Esophagus mucosa (tissue), 1 donor: Measurements from ENCODE around the gene MEPE. TPM values are rescaled to one million over a fixed set of nuclear protein-coding genes. Genes with fewer than 3 reads are reported as not detected.

ENCODE experiments used
- ATAC-seq: fragments of 200-7000 bp; cut with Tn5 transposase; one replicate; pipeline ENCODE4 v1.9.1; 2020
- total RNA-seq: library from RNA; stranded (reverse); gene quantifications from one replicate; pipeline ENCODE4 v1.2.4, GENCODE V29; 2023
- donor health status: DM: yes; HTN: yes; CAD: no.

The MEPE gene
- total RNA-seq, 1 donor from 2014 or later, result not detected

DNA sequence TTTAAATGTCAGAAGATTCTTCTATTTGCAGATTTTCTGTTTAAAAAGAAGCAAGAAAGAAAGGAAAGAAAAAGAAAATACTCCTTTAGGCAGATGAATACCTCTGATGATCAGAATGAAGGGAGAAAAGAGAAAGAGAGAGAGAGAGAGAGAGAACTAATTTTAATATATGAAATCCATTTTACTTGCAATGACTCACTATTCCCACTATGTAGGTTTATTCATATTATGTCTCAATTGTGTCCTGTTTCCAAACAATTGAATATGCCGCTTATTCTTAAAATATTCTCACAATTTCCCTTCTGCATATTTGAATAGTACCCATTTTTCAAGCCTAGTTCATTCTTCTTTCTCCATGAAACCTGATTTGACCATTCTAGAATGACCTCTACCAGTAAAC, 11.7 kb downstream of the MEPE start:
- no peak for ATAC-seq

DNA sequence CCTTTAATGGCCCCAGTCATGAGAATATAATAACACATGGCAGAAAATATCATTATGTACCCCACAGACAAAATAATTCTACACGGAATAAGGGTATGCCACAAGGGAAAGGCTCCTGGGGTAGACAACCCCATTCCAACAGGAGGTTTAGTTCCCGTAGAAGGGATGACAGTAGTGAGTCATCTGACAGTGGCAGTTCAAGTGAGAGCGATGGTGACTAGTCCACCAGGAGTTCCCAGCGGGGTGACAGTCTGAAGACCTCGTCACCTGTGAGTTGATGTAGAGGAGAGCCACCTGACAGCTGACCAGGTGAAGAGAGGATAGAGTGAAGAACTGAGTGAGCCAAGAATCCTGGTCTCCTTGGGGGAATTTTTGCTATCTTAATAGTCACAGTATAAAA, 13.5 kb downstream of the MEPE start:
- no peak for ATAC-seq

DNA sequence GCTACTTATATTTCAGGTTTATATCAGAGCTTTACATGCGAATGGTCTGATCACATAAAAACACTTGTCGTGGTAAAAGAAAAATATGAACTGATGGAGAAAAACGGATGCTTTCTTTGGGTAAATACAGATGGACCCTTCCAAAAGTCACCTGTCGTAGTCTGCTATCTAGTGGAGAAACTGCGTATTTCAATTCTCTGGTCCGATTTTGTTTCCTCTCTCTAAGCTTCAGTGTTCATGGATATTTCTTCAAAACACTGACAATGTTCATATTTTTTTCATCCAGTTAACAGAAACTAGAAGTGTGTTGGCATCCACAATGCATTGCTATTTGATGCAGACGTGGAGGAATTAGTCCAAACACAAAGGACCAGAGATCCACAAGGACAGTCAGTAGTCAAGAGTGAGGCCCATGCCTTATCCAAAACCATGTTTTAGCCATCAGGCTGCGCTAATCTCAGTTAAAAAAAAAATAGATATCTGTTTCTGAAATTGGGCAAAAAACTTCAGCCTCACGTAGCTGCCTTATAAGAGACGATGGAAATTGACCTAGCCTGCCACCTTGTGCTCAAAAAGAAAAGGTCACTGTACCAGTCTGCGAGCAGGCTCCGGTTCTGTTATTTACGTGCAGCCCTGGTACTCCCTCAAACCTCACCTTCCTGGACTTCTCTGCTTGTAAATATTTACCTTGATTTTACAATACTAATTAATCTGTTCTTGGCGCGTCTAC, 16.0 kb downstream of the MEPE start:
- ATAC-seq, result peak; percentile 79

DNA sequence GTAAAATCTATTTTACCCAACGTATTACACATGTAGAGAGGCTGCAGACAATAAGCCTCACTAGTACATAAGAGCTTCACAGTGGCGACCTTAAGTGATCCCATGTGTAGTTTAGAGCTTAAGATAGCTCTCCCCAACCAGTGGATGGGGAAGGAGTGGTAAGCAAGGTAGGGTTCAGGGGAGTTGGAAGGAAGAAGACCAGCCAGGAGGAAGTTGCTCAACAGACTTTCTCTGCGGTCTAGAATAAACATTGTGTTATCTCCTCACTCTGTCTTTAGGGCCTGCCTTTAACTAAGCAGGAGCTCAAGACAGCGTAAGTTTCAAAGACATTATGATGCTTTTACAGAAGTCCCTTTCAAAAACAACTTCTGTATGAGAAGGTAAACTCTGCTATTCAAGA, 16.8 kb downstream of the MEPE start:
- ATAC-seq, result no peak

DNA sequence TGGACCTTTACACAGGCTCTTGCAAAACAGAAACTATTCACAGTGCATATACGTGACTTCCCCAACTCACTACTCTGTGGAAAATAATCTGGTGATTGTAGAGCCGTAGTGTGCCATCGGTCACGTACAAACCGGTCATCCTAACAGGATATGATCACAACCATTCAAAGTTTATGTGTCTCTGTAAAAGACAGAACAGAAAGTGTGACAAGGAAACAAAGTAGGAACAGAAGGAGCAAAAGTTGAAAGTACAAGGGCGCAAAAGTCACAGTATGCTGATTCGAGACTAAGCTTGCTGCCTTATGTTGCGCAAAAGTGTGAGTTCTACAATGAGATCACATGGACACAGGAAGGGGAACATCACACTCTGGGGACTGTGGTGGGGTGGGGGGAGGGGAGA, 18.6 kb downstream of the MEPE start:
- ATAC-seq, result no peak

DNA sequence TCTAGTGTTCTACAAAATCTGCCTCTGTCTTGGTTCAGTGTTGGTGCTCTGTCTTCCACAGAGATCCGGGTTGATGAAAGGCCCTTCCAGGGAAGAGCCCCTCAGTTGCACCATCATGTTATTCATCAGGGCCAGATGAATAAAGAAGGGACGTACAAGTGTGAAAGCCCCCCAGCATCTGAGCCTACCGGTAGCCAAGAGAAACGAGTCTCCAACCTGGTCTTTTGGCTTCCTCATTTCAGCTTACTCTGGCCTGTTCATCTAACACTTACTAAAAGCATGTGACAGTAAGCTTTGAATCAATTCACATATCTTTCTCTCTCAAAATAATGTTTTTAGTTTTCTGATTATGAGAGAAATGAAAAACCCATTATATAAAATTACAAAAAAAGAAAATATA, 19.2 kb downstream of the MEPE start:
- no peak for ATAC-seq

GRCh38 chr4:87853108-87853507, 20.3 kb downstream of the MEPE start:
- no peak for ATAC-seq

- ATAC-seq, result no peak
These were observed 21.1 kb downstream of the MEPE start for GRCh38 chr4:87853891-87854290.

- no peak for ATAC-seq
These were observed 22.8 kb downstream of the MEPE start for GRCh38 chr4:87855559-87855958.

GRCh38 chr4:87856816-87857215, 24.0 kb downstream of the MEPE start:
- no peak for ATAC-seq

GRCh38 chr4:87857789-87858188, 25.0 kb downstream of the MEPE start:
- no peak for ATAC-seq

DNA sequence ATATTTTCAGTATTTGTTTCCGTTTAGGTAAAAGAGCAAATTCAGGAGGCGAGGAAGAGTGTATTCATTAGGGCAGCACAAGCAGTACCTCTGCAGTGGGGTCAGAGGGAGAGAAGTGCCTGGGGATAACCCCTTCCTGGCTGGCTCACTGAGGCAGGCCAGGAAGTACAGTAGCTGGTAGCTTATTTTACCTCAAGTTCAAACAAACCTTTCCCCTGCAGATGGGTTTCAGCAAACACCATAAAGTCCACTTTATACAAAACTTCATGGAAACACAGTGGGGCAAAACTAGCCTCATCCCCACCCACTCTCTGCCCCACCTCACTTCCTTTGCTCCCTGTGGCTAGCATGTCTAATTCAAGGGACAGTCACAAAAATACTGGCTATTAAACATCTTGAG, 29.5 kb downstream of the MEPE start:
- no peak for ATAC-seq

DNA sequence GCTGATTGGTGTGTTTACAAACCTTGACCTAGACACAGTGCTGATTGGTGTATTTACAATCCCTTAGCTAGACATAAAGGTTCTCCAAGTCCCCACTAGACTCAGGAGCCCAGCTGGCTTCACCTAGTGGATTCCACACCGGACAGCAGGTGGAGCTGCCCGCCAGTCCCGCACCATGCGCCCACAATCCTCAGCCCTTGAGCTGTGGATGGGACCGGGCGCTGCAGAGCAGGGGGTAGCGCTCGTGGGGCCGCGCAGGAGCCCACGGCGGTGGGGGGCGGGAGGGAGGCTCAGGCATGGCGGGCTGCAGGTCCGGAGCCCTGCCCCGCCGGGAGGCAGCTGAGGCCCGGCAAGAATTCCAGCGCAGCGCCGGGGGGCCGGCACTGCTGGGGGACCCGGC, 30.7 kb downstream of the MEPE start:
- no peak for ATAC-seq

- ATAC-seq, result no peak
These were observed 31.6 kb downstream of the MEPE start for GRCh38 chr4:87864321-87864720.

DNA sequence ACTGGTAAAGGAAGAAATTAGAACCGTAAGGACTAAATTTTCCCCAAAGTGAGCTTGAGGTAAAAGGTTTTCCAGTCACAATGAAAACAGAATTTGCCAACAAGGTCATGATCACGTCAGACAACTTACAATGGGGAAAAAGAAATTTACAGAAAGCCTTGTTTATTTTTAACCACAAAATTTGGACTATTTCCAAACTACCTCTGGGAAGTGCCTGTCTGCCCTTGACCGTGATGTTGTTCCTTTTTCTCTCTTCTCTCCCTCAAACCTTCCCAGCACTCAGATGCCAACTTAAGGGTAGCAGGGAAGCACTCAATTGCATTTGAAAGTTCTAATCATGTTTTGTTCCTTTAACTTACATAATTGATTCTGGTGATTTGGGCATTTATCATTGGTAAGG, 32.5 kb downstream of the MEPE start:
- ATAC-seq, result no peak

GRCh38 chr4:87865960-87866598, 33.3 kb downstream of the MEPE start:
- ATAC-seq, result no peak

GRCh38 chr4:87868522-87868921, 35.8 kb downstream of the MEPE start:
- no peak for ATAC-seq

DNA sequence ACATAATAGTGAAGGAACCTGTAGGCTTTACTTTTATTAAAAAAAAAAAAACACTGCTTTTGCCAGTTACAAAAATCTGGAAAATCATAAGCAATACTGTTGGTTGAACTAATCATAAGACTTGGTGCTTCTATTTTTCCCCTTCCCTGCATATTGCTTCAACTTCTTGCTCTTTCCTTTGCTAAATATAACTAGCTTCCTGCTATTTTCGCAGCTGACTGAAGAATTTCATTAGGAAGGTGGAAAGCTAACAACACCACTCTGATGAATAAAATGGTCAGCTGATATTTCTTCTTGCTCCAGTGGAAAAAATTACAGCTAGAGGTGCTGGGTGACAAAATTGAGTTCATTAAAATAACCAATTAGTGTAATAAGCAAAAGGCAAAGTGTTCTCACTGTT, 39.3 kb downstream of the MEPE start:
- no peak for ATAC-seq

DNA sequence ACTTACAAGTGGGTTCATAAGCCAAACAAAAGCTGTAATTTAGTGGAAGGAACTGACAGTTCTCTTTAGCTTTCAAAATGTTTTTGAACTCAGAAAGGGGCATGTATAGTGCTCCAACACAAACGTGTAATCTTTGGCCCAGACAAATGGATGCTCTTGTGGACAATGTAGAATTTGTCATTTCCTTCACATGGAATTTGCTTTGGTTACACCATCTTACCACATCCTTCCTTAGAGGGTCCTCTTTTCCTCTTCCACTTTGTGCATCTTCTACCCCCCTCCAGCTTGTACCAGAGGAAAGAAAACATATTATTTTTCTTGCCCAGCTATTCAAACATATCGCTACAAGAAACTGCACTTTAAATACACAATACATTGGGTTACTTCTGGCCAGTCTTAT, 42.4 kb downstream of the MEPE start:
- no peak for ATAC-seq

GRCh38 chr4:87880106-87880505, 47.3 kb downstream of the MEPE start:
- ATAC-seq, result no peak

GRCh38 chr4:87881115-87881514, 48.3 kb downstream of the MEPE start:
- no peak for ATAC-seq

- ATAC-seq, result no peak
These were observed 49.6 kb downstream of the MEPE start for GRCh38 chr4:87882321-87882720.

- no peak for ATAC-seq
These were observed 50.1 kb downstream of the MEPE start for GRCh38 chr4:87882861-87883260.

GRCh38 chr4:87884976-87885549, 52.3 kb downstream of the MEPE start:
- no peak for ATAC-seq
